GM18499 (cell line): ENCODE results near the gene HOMER1.
"Not testable (repeated sequence)": the region's sequence is repeated elsewhere in the genome, so short reads cannot be mapped to it uniquely, and the experiment has no call there.

Experiments
- ATAC-seq: cut with Tn5 transposase; IDR thresholded peaks from one replicate; pipeline ENCODE4 v1.9.1; 2021; ENCODE audit warnings: moderate number of reproducible peaks; ENCODE audit not compliant: insufficient read depth, unreplicated experiment

Gene HOMER1

GRCh38 chr5:79436224-79436623 is 77.7 kb downstream of the HOMER1 start:
- ATAC-seq, result no peak

- no peak for ATAC-seq
Observed at GRCh38 chr5:79430196-79430595, 83.7 kb downstream of the HOMER1 start.

GRCh38 chr5:79423296-79423695 is 90.6 kb downstream of the HOMER1 start:
- ATAC-seq, result no peak

- ATAC-seq, result no peak
Observed at GRCh38 chr5:79420248-79420647, 93.7 kb downstream of the HOMER1 start.

GRCh38 chr5:79418276-79418675 is 95.7 kb downstream of the HOMER1 start:
- ATAC-seq, result no peak

GRCh38 chr5:79417495-79417894 is 96.4 kb downstream of the HOMER1 start:
- no peak for ATAC-seq

- peak; percentile 79 for ATAC-seq
Observed at GRCh38 chr5:79416499-79416898, 97.4 kb downstream of the HOMER1 start.

GRCh38 chr5:79413112-79413511 is 100.8 kb downstream of the HOMER1 start:
- no peak for ATAC-seq

GRCh38 chr5:79408028-79408427 is 105.9 kb downstream of the HOMER1 start:
- no peak for ATAC-seq

- ATAC-seq, result no peak
Observed at GRCh38 chr5:79407591-79407990, 106.3 kb downstream of the HOMER1 start.

- no peak for ATAC-seq
Observed at GRCh38 chr5:79401216-79401615, 112.7 kb downstream of the HOMER1 start.

- no peak for ATAC-seq
Observed at GRCh38 chr5:79399046-79399445, 114.9 kb downstream of the HOMER1 start.

- no peak for ATAC-seq
Observed at GRCh38 chr5:79397080-79397479, 116.9 kb downstream of the HOMER1 start.

- ATAC-seq, result no peak
Observed at GRCh38 chr5:79396265-79396664, 117.7 kb downstream of the HOMER1 start.

- ATAC-seq, result no peak
Observed at GRCh38 chr5:79395296-79395695, 118.6 kb downstream of the HOMER1 start.

GRCh38 chr5:79392776-79393175 is 121.2 kb downstream of the HOMER1 start:
- no peak for ATAC-seq

- ATAC-seq, result no peak
Observed at GRCh38 chr5:79386679-79387078, 127.3 kb downstream of the HOMER1 start.

GRCh38 chr5:79385126-79385525 is 128.8 kb downstream of the HOMER1 start:
- not testable (repeated sequence) for ATAC-seq

- no peak for ATAC-seq
Observed at GRCh38 chr5:79378510-79379186, 135.3 kb downstream of the HOMER1 start.

GRCh38 chr5:79357398-79357797 is 156.5 kb downstream of the HOMER1 start:
- no peak for ATAC-seq

GRCh38 chr5:79349881-79350280 is 164.1 kb downstream of the HOMER1 start:
- no peak for ATAC-seq

- no peak for ATAC-seq
Observed at GRCh38 chr5:79349047-79349446, 164.9 kb downstream of the HOMER1 start.

- no peak for ATAC-seq
Observed at GRCh38 chr5:79346420-79346824, 167.5 kb downstream of the HOMER1 start.
